ENCODE data around the gene SRGAP3.
"Not testable (repeated sequence)": the region's sequence is repeated elsewhere in the genome, so short reads cannot be mapped to it uniquely, and the experiment has no call there.

SRGAP3 gene

DNA sequence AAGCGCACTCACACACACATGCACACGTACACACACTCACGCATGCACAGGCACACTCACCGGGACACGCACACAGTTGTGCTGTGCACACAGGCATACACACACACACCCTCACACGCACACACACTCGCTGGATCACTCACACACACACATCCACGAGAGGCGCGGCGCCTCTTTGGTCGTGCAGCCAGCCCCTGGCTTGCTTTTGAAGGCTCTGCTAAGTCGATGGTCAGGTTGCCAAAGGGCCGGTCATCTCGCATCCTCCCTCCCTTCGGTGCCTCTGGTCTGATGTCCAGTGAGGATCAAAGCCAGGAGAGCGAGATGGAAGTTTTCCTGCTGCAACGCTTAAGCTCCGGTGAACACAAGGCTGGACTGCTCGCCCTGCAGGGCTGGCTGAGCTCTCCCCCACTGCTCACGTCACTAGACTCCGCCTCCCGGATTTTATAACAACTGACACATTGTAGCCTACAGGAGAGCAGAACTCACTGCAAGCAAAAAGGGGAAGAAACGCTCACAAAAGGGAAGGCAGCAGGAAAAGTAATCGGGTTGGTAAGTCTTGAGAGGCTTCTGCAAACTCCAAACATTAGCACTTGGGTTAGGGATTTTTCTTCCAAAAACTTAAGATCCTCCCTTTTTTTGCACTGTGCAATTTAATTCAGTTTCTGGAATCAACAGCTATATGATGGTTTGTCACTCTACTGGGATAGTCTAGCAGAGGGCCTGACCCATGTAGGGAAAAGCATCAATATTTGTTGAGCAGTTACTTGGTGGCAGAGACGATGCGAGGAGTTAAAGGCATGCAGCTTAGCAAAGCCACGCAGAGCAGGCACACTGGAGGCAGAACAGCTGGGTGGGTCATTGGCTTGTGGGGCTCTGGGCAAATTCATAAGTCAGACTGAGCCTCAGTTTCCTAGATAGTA, at the start of gene SRGAP3:
Gene SRGAP3 (minus strand): TSS at position 374 of the 920 bp plus-strand sequence. CDS start 695 bp downstream, outside the sequence.
- peak; percentile 99 for DNase-seq (ENCODE audit: low spot score)

GRCh38 chr3:9298236-9298635, 48.8 kb upstream of the SRGAP3 start:
- DNase-seq (ENCODE audit: low spot score), result no peak

GRCh38 chr3:9296241-9296640, 46.8 kb upstream of the SRGAP3 start:
- DNase-seq (ENCODE audit: low spot score), result no peak

GRCh38 chr3:9295007-9295406, 45.6 kb upstream of the SRGAP3 start:
- DNase-seq (ENCODE audit: low spot score), result no peak

- not testable (repeated sequence) for DNase-seq (ENCODE audit: low spot score)
Observed at GRCh38 chr3:9293953-9294352, 44.5 kb upstream of the SRGAP3 start.

DNA sequence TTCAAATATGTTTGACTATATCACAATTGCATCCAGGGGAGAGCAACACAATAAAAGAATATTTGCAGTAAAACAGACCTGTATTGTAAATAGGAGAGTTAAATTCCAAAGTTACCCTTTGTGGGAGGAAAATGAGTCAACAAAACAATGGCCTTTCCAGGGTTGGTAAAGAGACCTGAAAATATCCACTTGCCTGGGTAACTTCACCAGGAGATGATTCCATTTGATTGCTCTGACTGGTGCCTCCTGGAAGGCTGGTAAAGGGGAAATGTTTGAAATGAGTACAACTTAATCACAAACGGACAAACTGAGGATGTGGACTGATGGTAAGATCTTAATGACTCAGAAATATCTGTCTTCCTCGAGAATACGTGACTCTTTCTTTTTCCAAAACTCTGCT, 43.6 kb upstream of the SRGAP3 start:
- no peak for DNase-seq (ENCODE audit: low spot score)

DNA sequence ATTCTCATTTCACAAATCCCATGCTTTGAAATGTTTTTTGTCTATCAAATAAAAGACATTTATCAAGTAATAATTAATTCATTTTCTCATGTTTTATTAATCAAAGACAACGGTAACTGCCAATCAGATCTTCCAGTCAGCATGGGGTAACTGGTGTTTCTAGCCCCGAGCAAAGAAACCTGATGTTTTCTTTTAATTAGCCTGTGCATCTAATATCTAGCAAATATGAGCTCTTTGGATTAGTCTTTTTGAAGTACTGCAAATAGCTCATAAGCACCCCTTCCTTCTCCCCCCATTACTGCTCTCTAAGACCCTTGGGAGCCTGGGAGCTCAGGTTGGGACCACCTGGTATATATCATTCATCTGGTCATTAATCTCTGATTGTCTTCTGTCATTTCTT, 43.1 kb upstream of the SRGAP3 start:
- DNase-seq (ENCODE audit: low spot score), result no peak

GRCh38 chr3:9291821-9292410, 42.5 kb upstream of the SRGAP3 start:
- no peak for DNase-seq (ENCODE audit: low spot score)

- DNase-seq (ENCODE audit: low spot score), result no peak
Observed at GRCh38 chr3:9290566-9290965, 41.1 kb upstream of the SRGAP3 start.

- not testable (repeated sequence) for DNase-seq (ENCODE audit: low spot score)
Observed at GRCh38 chr3:9281533-9281932, 32.1 kb upstream of the SRGAP3 start.

- DNase-seq (ENCODE audit: low spot score), result peak; percentile 17
Observed at GRCh38 chr3:9280451-9281219, 31.2 kb upstream of the SRGAP3 start.

DNA sequence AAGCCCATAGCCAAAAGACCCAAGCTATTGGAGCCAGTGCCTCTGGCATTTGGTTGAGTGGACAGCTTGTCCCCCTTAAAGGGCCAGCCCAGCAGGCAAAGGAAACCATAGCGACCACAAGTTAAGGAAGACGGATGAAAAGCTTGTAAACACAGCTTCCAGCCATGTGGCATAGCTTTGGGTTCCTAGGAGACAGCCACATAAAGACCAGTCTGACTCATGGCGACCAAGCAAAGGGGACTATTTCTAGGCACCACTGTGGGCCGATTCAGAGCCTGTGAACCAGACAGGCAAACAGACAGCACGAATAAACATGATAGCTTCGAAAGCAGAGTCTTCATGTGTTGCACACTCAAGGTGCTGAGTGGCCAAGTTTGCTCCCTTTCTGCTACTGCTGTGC, 30.5 kb upstream of the SRGAP3 start:
- DNase-seq (ENCODE audit: low spot score), result peak; percentile 20

DNA sequence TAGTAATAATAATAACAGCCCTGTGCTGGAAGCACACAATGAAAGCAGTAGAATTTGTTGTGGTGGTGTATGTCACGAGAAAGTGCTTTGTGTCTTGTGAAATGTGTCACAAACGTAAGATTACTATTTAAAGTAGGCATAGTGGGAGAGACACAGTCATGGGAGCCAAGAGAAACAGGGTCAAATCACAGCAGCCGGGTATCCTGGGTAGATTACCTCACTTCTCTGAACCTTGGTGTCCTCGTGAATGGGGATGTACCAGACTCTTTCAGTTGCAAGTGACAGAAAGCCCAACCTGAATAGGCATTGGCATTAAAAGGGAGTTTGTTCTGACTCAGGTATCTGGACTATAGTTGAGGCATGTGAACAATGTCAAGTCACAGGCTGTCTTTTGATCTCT, 29.1 kb upstream of the SRGAP3 start:
- no peak for DNase-seq (ENCODE audit: low spot score)

DNA sequence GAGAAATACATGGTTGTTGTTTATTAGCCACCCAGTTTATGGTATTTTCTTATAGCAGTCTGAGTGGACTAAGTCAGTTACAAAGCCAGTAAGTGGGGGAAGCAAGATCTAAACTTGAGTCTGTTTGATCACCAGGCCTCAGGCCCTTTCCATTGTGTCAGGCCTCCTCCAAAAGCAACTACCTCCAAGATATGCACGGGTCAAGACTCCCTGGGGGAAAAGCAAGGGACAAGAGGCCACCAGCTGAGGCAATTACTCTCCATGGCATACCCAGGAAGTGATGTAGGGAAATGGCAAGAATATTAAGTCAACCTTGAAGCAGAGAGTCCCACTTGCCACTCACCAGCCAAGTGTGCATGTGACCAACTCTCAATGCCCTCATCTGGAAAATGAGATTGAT, 28.6 kb upstream of the SRGAP3 start:
- no peak for DNase-seq (ENCODE audit: low spot score)

DNA sequence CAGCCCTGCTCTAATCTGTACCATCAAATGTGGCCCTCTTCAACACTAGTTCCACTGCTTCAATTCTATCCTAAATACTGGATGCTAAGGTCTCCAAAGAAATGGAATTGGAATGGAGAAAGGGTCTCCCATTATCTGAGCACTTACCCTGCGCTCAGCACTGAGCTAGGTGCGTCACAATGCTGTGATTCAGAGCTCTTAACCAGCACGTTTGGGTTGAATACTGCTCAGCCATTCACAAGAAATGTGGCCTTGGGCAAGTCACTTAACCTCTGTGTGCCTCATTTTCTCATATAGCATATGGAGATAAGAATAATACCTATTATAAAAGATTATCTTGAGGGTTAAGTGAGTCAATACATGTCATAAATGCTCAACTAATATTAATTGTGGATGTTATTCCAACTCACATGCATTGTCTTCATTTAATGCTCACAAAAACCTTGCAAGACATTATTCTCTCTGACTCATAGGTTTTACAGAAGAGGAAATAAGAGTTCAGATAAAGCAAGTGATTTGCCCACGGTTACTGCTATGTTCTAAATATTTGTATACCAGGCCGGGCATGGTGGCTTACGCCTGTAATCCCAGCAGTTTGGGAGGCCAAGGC, 27.4 kb upstream of the SRGAP3 start:
- no peak for DNase-seq (ENCODE audit: low spot score)

- no peak for DNase-seq (ENCODE audit: low spot score)
Observed at GRCh38 chr3:9271903-9272302, 22.5 kb upstream of the SRGAP3 start.

DNA sequence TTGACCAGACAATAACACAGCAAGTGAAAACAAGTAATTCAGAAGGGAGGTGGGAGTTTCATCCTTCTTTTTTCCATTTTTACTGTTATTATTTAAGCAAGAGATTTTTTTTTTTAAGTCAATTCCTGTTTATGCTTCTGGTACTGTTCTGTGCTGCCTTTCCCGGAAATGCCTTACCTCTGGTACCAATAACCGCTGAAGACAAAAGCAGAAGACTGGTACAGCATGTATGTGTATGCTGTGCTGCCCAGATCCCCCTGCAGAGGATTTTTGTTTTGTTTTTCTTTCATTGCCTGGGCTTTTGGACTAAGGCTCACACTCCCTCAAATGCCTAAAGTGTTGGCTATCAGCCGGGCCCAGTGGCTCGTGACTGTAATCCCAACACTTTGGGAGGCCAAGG, 21.3 kb upstream of the SRGAP3 start:
- no peak for DNase-seq (ENCODE audit: low spot score)

- no peak for DNase-seq (ENCODE audit: low spot score)
Observed at GRCh38 chr3:9266716-9267115, 17.3 kb upstream of the SRGAP3 start.

DNA sequence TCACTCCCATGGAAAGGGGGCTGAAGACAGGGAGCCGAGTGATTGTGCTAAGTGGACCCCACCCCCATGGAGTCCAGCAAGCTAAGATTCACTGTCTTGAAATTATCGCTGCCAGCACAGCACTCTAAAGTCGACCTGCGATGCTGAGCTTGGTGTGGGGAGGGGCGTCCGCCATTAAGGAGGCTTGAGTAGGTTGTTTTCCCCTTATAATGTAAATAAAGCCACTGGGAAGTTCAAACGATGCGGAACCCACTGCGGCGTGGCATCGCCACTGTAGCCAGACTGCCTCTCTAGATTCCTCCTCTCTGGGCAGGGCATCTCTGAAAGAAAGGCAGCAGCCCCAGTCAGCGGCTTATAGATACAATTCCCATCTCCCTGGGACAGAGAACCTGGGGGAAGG, 10.9 kb upstream of the SRGAP3 start:
- no peak for DNase-seq (ENCODE audit: low spot score)

GRCh38 chr3:9257092-9257491, 7.6 kb upstream of the SRGAP3 start:
- DNase-seq (ENCODE audit: low spot score), result no peak

- DNase-seq (ENCODE audit: low spot score), result no peak
Observed at GRCh38 chr3:9255976-9256375, 6.5 kb upstream of the SRGAP3 start.

DNA sequence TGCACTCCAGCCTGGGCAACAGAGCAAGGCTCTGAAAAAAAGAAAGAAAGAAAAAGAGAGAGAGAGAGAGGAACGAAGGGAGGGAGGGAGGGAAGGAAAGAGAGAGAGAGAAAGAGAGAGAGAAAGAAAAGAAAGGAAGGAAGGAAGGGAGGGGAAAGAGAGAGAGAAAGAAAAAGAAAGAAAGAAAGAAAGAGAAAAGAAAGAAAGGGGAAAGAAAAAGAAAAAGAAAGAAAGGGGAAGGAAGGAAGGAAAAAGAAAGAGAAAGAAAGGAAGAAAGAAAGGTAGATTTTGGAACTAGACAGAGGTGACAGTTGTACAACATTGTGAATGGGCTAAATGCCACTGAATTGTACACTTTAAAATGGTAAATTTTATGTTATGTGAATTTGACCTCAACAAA, 5.3 kb upstream of the SRGAP3 start:
- no peak for DNase-seq (ENCODE audit: low spot score)

All from pons (tissue), 1 donor.